HG03575 (cell line): ENCODE data around the gene SPATA25.

Experiments used
- ATAC-seq: cut with Tn5 transposase; IDR thresholded peaks from one replicate; pipeline ENCODE4 v1.9.1; 2021; ENCODE audit not compliant: unreplicated experiment, insufficient number of reproducible peaks, low FRiP score; ENCODE audit errors: extremely low read depth

Gene SPATA25

GRCh38 chr20:45848969-45849582 is 38.3 kb downstream of the SPATA25 start:
- no peak for ATAC-seq

- no peak for ATAC-seq
Observed at GRCh38 chr20:45848421-45848820, 39.0 kb downstream of the SPATA25 start.

GRCh38 chr20:45845452-45845851 is 42.0 kb downstream of the SPATA25 start:
- no peak for ATAC-seq

- ATAC-seq: no peak
Observed at GRCh38 chr20:45843506-45843905, 43.9 kb downstream of the SPATA25 start.

- no peak for ATAC-seq
Observed at GRCh38 chr20:45842169-45842812, 45.1 kb downstream of the SPATA25 start.

- no peak for ATAC-seq
Observed at GRCh38 chr20:45841407-45842129, 45.9 kb downstream of the SPATA25 start.

- ATAC-seq: no peak
Observed at GRCh38 chr20:45840700-45841198, 46.7 kb downstream of the SPATA25 start.

GRCh38 chr20:45836841-45837240 is 50.6 kb downstream of the SPATA25 start:
- no peak for ATAC-seq
